ENCODE results near the gene NUB1.

DNA sequence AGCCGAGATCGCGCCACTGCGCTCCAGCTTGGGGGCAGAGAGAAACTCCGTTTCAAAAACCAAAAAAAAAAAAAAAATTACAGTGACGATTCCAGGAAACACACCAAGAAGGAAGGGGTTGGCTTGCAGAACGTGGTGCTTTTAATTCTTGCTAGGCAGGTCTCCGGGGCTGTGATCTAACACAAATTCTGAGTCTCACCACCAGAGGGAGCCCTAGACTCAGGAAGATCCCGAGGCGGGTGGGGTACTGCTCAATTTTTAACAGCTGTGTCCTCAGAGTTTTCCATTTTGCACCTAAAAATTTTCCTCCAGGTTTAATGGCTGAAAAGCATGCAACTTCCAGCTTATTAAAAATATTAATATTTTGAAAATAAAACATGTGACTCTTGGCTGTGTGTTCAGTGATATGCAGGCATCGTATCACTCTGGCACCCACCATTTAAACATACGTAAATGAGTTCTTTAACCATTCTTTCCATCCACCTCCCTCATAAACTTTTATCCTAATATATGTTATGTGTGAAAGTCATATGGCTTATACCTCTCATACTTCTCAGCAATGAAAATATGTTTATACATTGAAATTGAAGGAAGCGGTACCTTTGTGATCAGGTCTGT is 26.5 kb upstream of the NUB1 start:
- TF ChIP-seq CTCF (IDR thresholded peaks at IDR 0.05), result peak in 2 of 3 donors; percentile 10 to 79
- no peak for TF ChIP-seq POLR2A (IDR thresholded peaks at IDR 0.05)
